Smooth muscle cell (in vitro differentiated cells): Measurements from ENCODE around the gene CGNL1. TPM values are rescaled to one million over a fixed set of nuclear protein-coding genes. Genes with fewer than 3 reads are reported as not detected.

ENCODE experiments used
- DNase-seq: peaks from one replicate; lab custom pipeline; 2025; ENCODE audit not compliant: unreplicated experiment; lab: John Stamatoyannopoulos, UW
- H2AFZ ChIP-seq: fragments of 200-600 bp; sonication (generic); 2 replicates; pipeline ENCODE4 v1.6.0; 2016; ENCODE audit warnings: antibody characterized with exemption, low read depth, mild to moderate bottlenecking
- H3F3A ChIP-seq: fragments of 200-600 bp; sonication (generic); 2 replicates; pipeline ENCODE4 v1.6.0; 2017; ENCODE audit warnings: antibody characterized with exemption, low read depth
- H3K27ac ChIP-seq: fragments of 200-600 bp; sonication (generic); 2 replicates; pipeline ENCODE4 v1.5.1; 2016; ENCODE audit warnings: low read depth, mild to moderate bottlenecking
- H3K27me3 ChIP-seq: fragments of 200-600 bp; sonication (generic); 2 replicates; pipeline ENCODE4 v1.6.1; 2016; ENCODE audit warnings: low read depth, mild to moderate bottlenecking
- H3K36me3 ChIP-seq: fragments of 200-600 bp; sonication (generic); 2 replicates; pipeline ENCODE4 v1.5.1; 2016; ENCODE audit warnings: low read depth
- H3K4me1 ChIP-seq: fragments of 200-600 bp; sonication (generic); 2 replicates; pipeline ENCODE4 v1.5.1; 2016; ENCODE audit warnings: low read depth
- H3K4me2 ChIP-seq: fragments of 200-600 bp; sonication (generic); 2 replicates; pipeline ENCODE4 v1.6.0; 2016; ENCODE audit warnings: mild to moderate bottlenecking
- H3K4me3 ChIP-seq: fragments of 200-600 bp; sonication (generic); 2 replicates; pipeline ENCODE4 v1.5.1; 2016; ENCODE audit warnings: mild to moderate bottlenecking
- H3K79me2 ChIP-seq: fragments of 200-600 bp; sonication (generic); 2 replicates; pipeline ENCODE4 v1.6.0; 2016; ENCODE audit warnings: low read depth, mild to moderate bottlenecking
- H3K9ac ChIP-seq: fragments of 200-600 bp; sonication (generic); 2 replicates; pipeline ENCODE4 v1.6.0; 2016; ENCODE audit warnings: low read depth
- H3K9me3 ChIP-seq: fragments of 200-600 bp; sonication (generic); replicated peaks from 2 replicates; pipeline ENCODE4 v1.5.1; 2016; ENCODE audit warnings: low read depth
- H4K20me1 ChIP-seq: fragments of 200-600 bp; sonication (generic); 2 replicates; pipeline ENCODE4 v1.6.0; 2016; ENCODE audit warnings: low read depth
- WGBS: methylation state at CpG from one replicate; pipeline ENCODE4 v1.1.7; 2016; ENCODE audit warnings: low lambda C conversion rate; 5-methylcytosine and 5-hydroxymethylcytosine counted together
- polyA plus RNA-seq: library from polyadenylated mRNA; unstranded; fragments of >200 nt; fragmentation: Nextera tagmentation; extraction: Ambion mirVana; gene quantifications from 2 replicates; pipeline ENCODE4 v1.2.1, GENCODE V29; 2016
- total RNA-seq: library from RNA; depleted of rRNA; stranded (reverse); fragments of >200 nt; gene quantifications from 2 replicates; pipeline ENCODE4 v1.2.3, GENCODE V29; 2014
- TF ChIP-seq, protein P1 (sequence below): fragments of 200-600 bp; sonication (generic); IDR thresholded peaks from 2 replicates; pipeline ENCODE4 v1.5.1; 2017; ENCODE audit warnings: borderline replicate concordance, mild to moderate bottlenecking, antibody characterized with exemption; ENCODE audit not compliant: insufficient read depth, poor library complexity, severe bottlenecking

The CGNL1 gene
- total and polyA plus RNA-seq, 2 experiments from 2014 or later: 4.2 to 9.5 TPM

DNA sequence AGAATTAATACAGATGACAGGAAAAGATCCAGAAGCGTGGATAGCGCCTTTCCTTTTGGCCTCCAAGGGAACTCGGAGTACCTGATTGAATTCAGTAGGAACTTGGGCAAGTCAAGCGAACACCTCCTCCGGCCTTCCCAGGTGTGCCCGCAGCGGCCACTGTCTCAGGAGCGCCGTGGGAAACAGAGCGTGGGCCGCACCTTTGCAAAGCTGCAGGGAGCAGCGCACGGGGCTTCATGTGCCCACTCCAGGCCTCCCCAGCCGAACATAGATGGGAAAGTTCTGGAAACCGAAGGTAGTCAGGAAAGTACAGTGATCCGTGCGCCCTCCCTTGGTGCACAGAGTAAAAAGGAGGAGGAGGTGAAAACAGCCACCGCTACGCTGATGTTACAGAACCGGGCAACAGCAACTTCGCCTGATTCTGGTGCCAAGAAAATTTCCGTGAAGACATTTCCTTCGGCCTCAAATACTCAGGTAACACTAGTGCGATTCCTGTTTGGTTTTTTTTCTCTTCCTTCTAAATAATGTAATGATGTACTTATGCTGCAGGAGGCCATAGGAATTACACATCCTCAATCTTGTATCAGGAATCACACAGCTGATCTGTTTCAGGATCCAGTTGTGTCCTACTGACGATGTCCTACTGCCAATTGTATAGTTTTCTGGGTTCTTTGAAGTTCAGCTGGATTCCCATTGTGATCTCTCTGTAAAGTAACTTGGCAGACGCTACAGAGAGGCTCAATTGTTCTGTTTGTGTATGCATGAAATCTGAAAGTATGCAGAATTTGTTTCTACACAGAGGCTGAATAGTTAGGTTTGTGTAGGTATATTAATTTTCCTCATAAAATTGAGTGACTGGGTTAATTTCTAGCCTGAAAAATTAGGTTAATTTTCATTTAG, 63.1 kb downstream of the CGNL1 start:
- Histone ChIP-seq H3K36me3 (no peaks in the 10 kb centered on the region), H2AFZ (no peak overlapping the region), H3K4me1 (peaks cover 33% of the 10 kb centered on the region), H3K27ac (peak overlapping the region; percentile 70), H3K27me3 (no peaks in the 10 kb centered on the region), H4K20me1 (no peaks in the 10 kb centered on the region), H3K79me2 (peaks cover 3% of the 10 kb centered on the region), H3K4me3 (no peak overlapping the region), H3K9me3 (no peaks in the 10 kb centered on the region), H3K9ac (no peak overlapping the region), H3F3A (peaks cover 25% of the 10 kb centered on the region), H3K4me2 (no peak overlapping the region)
- DNase-seq: no peak
- TF ChIP-seq, protein P1, sequence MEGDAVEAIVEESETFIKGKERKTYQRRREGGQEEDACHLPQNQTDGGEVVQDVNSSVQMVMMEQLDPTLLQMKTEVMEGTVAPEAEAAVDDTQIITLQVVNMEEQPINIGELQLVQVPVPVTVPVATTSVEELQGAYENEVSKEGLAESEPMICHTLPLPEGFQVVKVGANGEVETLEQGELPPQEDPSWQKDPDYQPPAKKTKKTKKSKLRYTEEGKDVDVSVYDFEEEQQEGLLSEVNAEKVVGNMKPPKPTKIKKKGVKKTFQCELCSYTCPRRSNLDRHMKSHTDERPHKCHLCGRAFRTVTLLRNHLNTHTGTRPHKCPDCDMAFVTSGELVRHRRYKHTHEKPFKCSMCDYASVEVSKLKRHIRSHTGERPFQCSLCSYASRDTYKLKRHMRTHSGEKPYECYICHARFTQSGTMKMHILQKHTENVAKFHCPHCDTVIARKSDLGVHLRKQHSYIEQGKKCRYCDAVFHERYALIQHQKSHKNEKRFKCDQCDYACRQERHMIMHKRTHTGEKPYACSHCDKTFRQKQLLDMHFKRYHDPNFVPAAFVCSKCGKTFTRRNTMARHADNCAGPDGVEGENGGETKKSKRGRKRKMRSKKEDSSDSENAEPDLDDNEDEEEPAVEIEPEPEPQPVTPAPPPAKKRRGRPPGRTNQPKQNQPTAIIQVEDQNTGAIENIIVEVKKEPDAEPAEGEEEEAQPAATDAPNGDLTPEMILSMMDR: no peak
- 95% methylated on average over 26 of the region's 26 CpGs for WGBS

DNA sequence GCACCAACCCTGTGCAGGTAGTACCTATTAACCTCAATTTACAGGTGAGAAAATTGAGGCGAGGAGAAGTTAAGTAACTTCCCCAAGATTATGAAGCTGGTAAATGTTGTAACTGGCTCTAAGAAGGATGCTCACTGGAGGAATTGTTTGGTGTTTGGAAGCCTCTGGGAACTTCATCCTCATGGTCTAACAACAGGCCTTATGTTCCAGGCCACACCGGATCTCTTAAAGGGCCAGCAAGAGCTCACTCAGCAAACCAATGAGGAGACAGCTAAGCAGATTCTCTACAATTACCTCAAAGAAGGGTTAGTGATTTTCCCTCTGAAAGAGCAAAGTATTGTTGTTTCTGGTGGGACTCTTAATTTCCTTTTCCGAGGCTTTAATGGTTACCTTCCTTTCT, 63.9 kb downstream of the CGNL1 start:
- Histone ChIP-seq H3K4me1 (peaks cover 34% of the 10 kb centered on the region), H3F3A (peaks cover 25% of the 10 kb centered on the region), H3K9ac (no peak overlapping the region), H3K9me3 (no peaks in the 10 kb centered on the region), H3K4me3 (no peak overlapping the region), H3K36me3 (no peaks in the 10 kb centered on the region), H3K27ac (peak overlapping the region; percentile 70), H4K20me1 (no peaks in the 10 kb centered on the region), H3K4me2 (peak overlapping the region; percentile 68), H3K79me2 (no peaks in the 10 kb centered on the region), H3K27me3 (no peaks in the 10 kb centered on the region), H2AFZ (no peak overlapping the region)
- TF ChIP-seq, protein P1: no peak
- 33% methylated on average over 3 of the region's 3 CpGs for WGBS
- DNase-seq: no peak

DNA sequence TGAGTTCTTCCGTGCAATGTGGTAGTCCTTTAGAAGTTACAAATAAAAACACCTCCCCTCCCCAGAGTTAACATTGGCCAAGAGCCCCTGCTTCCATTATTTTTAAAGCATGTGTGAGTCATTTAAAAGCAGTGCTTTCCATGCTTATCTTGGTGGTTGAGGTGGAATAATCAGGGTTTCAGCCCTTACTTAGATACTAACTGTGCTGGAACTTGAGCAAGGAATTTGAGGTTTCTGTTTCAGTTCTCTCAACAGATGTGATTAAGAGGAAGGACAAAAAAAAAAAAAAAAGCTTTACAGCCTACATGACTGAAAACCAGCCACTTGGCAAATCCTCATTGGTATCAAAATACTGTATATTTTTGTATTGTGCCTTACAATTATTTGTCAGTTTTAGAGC, 64.5 kb downstream of the CGNL1 start:
- no peak for DNase-seq
- Histone ChIP-seq H3K79me2 (no peaks in the 10 kb centered on the region), H3K27ac (peak overlapping the region; percentile 70), H3K9me3 (no peaks in the 10 kb centered on the region), H3K36me3 (no peaks in the 10 kb centered on the region), H3K9ac (no peak overlapping the region), H3K4me3 (no peak overlapping the region), H3F3A (peaks cover 25% of the 10 kb centered on the region), H2AFZ (no peak overlapping the region), H3K27me3 (no peaks in the 10 kb centered on the region), H3K4me2 (peak overlapping the region; percentile 68), H3K4me1 (peaks cover 36% of the 10 kb centered on the region), H4K20me1 (no peaks in the 10 kb centered on the region)
- 4% methylated on average over 1 of the region's 1 CpG for WGBS
- TF ChIP-seq, protein P1: no peak

DNA sequence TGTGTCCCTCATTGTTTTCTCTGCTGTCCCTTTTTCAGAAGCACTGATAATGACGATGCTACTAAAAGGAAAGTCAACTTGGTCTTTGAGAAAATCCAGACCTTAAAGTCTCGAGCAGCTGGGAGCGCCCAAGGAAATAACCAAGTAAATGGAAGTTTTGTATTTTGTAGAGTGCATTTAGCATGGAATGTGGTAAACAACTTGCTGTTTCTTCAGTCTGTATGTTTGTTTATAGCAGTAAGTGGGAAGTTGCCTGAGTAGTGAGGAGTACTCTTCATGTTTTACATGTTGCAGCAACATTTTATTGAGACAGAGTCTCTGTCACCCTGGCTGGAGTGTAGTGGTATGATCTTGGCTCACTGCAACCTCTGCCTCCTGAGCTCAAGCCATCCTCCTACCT, 66.0 kb downstream of the CGNL1 start:
- H3K4me3 ChIP-seq: no peak overlapping the region
- H3K79me2 ChIP-seq: no peaks in the 10 kb centered on the region

More for the DNA sequence above, 66.0 kb downstream of the CGNL1 start:
- 7% methylated on average over 3 of the region's 3 CpGs for WGBS
- peaks cover 28% of the 10 kb centered on the region for H3K4me1 ChIP-seq
- no peaks in the 10 kb centered on the region for H4K20me1 ChIP-seq
- H3F3A ChIP-seq: peaks cover 27% of the 10 kb centered on the region
- TF ChIP-seq, protein P1: no peak
- H3K9me3 ChIP-seq: no peaks in the 10 kb centered on the region
- H3K9ac ChIP-seq: no peak overlapping the region
- H3K36me3 ChIP-seq: no peaks in the 10 kb centered on the region
- peak overlapping the region; percentile 70 for H3K27ac ChIP-seq
- no peak for DNase-seq
- peak overlapping the region; percentile 54 for H3K4me2 ChIP-seq
- H2AFZ ChIP-seq: peak overlapping the region; percentile 23
- H3K27me3 ChIP-seq: no peaks in the 10 kb centered on the region
